GM18861 (cell line): ENCODE results near the gene KIF6.
"Not testable (repeated sequence)": the region's sequence is repeated elsewhere in the genome, so short reads cannot be mapped to it uniquely, and the experiment has no call there.

Source experiments
- ATAC-seq: cut with Tn5 transposase; IDR thresholded peaks from one replicate; pipeline ENCODE4 v1.9.1; 2021; ENCODE audit not compliant: unreplicated experiment

Gene KIF6

DNA sequence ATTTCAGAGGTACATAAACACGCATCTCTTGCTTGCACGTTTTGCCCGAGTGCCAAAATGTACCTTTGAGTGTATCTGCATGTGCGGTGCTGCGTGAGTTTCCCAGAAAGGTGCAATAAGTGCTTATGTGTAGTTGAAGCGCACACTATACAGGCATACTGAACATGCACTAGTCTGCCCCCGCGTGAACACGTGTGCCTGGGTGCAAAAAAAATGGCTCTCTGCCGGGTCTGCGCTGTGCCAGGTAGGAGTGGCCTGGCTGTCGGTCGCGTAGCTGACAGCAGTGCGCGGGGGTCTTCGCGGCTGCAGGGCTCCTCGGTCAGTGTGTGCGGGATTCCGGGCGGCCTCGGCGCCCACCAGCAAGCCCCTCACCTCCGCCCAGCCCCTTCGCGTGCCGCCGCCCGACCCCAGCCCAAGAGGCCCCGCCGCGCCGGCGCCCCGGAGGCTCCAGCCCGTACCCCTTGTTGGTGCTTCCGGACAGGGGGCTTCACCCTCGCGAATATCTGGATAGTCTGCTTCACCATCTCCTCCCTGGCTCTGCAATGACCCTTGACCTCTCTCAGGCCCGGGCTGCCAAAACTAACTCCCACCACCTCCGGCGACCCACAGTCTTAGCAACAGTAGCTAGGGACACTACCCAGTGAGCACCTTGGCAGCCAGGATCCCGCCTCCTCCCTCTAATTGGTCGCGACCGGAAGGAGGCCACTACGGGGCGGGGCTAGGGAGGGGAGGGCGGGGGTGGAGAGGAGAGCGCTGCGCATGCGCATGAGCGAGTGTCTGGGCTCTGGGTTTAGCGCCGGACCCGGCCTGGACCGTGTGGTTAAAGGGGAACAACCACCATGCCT lies at the start of gene KIF6:
TSS of gene KIF6 (minus strand) at position 622 of the 845 bp plus-strand sequence. CDS start at position 524, 98 bp downstream.
- peak; percentile 92 for ATAC-seq

GRCh38 chr6:39773782-39774181 lies 48.6 kb upstream of the KIF6 start:
- no peak for ATAC-seq

DNA sequence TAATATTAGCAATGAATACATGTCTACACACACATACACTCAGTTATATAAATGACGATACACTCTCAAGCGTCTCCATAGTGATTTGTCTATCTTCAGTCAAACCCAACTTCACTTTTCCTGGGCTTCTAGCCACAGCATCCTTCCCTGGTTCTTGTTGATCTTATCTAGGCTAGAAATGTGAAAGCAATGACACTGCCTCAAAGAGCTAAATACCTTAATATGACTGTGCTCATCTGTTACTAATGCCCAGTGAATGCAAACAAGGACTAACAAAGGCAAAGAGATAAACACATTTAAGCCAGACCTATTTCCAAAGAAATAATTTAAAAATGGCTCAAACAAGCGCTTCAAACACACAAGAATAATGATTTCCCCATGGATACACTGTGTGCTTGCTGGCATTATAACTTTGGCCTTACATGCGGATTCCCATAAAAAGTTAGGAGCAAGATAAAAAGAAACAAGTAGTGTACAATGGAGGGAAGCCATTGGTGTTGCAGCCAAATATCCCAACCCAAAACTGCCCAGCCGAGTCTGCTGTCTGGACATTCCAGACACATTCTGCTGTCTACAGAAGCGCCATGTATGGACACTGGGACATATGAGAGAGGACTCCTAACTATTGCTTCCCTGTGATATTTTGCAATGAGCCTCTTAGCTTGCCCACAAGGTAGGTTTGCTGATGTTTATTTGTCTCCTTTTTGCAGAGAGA lies 47.5 kb upstream of the KIF6 start:
- no peak for ATAC-seq

DNA sequence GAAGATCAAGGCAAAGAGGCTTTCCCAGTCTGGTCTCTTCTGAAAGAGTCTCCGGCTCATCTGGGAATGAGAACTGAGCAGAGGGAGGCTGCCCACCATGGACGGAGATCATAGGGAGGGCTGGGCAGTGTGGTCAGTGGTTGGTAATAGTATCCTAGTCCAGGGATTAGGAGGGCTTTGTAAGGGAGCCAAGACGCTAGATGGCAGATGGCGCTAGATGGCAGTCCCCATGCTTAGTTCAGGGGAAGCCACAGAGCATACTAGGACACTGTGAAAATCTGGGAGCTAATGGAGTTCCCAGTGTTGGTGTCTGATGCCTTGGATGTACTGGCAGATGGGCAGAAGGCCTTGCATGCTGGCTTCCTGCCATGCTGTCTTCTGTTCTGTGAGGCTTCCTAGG lies 45.2 kb upstream of the KIF6 start:
- no peak for ATAC-seq

- no peak for ATAC-seq
Observed at GRCh38 chr6:39769012-39769411, 43.8 kb upstream of the KIF6 start.

GRCh38 chr6:39765508-39766065 lies 40.4 kb upstream of the KIF6 start:
- no peak for ATAC-seq

DNA sequence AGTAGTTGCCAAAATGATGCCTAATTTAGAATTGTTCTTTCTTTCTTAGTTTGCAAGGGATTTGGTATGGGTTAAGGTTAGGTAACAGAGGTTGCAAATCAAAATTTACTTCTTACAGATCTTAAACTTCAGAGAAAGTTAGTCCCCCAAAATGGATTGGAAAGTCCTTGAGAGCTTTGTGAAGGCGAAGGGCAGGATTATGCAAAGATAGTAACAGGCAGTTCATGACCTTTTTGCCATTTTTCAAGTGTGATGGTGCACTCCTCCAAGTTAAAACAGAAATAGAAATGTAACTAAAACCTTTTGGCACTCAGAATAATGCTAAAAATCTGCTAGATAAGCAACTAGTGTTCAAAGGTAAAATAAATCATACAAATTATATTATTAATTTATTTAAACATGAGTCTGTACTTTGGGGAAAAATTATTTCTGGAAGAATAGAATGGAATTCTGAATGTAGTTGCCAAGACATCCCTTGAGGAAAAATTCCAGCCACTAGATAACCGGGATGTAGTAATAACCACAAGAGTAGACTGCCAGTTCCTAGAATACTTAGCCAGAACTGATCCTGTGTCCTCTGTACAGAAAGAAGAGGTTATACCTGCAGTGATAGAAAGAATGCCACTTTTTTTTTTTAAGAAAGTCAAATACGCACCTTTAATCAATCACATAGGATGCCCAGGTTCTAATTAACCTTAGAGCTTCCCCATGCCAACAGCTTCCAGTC lies 35.2 kb upstream of the KIF6 start:
- ATAC-seq: no peak

DNA sequence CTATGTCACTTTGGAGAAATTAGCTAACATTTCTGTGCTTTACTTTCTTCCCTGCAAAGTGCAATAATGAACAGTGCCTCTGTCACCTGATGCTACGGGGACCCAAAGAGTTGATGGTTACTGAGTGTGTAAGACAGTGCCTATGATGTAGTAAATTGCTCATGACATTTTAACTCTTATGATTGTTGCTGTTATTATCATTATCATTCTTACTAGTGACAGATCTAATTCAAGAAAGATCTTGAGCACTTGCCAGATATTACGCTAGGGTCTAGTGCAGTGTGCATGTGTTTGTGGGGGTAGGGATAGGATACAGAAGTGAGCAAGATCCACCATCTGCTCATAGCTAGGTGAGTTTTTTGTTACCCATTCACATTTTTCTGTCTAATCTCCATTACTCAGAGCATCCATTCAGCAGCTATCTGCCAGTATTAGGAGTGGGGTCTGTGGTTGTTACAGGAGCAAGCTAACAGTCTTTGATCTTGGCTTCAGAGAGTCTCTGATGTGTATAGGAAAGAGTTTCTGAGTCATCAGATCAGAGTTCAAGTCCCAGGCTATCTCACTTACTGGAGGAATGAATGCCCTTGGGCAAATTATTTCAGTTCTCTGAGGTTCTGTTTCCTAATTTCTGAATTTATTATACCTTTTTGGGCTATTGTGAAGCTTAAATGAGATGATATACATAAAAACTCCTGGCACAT lies 33.8 kb upstream of the KIF6 start:
- ATAC-seq: no peak

DNA sequence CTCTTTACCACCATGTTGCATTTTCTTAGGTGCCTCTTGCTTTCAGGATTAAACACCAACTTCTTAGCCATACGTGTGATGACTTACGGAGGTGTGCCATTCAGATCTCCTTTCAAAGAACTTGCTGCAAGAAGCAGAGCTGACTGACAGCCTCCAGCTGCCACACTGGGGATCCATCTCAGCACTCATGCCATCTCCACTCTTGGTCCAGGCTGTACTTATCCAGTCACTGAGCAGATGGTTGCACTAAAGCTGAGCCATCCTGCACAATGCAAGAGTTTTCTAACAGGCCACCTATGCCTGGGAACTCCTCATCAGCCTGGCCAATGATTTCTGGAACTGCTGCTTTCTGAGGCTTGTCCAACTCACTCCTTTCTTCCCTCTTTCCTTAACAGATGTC lies 31.4 kb upstream of the KIF6 start:
- ATAC-seq: no peak

GRCh38 chr6:39755231-39755630 lies 30.0 kb upstream of the KIF6 start:
- ATAC-seq: no peak

GRCh38 chr6:39754514-39755115 lies 29.4 kb upstream of the KIF6 start:
- no peak for ATAC-seq

GRCh38 chr6:39753725-39754045 lies 28.5 kb upstream of the KIF6 start:
- no peak for ATAC-seq

DNA sequence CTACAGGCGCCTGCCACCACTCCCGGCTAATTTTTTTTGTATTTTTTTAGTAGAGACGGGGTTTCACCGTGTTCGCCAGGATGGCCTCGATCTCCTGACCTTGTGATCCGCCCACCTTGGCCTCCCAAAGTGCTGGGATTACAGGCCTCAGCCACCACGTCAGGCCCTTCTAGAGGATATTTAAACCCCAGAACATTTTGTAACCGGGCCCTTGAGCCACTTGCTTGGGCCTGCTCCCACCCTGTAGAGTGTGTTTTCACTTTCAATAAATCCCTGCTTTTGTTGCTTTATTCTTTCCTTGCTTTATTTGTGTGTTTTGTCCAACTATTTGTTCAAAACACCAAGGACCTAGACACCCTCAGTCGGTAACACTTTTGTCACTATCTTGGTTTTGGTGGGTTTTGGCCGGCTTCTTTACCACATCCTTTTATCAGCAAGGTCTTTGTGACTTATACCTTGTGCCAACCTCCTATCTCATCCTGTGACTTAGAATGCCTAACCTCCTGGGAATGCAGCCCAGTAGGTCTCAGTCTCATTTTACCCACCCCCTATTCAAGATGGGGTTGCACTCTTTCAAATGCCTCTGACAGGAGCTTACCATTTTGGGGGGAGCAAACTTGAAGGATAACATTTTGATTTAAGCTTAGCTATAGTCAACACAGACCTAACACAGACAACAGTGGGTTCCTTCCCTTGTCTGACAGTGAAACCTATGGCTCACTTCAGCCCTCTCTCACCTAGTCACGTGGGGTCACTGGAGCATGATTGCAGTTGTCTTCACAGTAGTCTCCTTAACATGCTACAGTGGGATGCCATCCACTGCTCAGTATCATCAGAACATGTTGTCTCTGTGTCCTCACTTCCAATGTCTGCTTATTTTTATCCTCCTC lies 27.9 kb upstream of the KIF6 start:
- no peak for ATAC-seq

- ATAC-seq: no peak
Observed at GRCh38 chr6:39746795-39747194, 21.6 kb upstream of the KIF6 start.

- no peak for ATAC-seq
Observed at GRCh38 chr6:39733704-39734103, 8.5 kb upstream of the KIF6 start.

DNA sequence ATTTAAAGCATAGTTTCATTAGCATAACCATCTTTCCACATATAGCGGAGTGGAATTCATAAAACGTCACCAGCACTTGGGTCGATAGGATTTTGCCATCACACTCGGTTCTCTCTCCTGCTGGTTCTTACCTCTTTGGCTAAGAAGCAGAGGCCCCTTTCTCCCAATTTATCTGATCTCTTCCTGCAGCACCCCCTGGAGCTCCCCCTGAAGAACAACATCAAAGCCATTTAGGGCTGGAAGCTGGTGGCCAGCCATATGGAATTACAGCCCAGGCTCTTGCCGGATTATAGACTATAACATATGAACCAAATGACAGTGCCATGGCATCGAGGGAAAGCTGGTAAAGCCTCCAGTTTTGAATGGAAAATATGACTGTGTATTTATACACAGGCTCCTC lies 6.4 kb upstream of the KIF6 start:
- ATAC-seq: no peak

- ATAC-seq: no peak
Observed at GRCh38 chr6:39729945-39730344, 4.7 kb upstream of the KIF6 start.

DNA sequence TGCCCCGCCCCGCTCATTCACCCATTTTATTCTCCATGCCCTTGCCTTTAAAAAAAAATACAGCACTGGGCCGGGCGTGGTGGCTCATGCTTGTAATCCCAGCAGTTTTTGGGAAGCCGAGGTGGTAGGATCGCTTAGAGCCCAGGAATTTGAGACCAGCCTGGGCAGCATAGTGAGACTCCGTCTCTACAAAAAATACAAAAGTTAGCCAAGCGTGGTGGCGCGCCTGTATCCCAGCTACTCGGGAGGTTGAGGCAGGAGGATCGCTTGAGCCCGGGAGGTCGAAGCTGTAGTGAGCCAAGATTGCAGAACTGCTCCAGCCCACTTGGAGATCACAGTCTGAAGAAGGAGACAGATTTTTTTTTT lies 407 bp upstream of the KIF6 start:
- no peak for ATAC-seq

DNA sequence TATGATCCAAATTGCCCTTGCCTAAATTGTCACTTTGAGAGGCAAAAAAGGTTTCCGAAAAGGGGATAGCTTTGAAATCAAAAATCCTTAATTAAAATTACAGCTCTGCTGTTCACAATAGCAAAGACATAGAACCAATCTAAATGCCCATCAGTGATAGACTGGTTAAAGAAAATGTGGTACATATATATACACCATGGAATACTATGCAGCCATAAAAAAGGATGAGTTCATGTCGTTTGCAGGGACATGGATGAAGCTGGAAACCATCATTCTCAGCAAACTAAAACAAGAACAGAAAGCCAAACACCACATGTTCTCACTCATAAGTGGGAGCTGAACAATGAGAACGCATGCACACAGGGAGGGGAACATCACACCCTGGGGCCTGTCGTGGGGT lies 1.9 kb downstream of the KIF6 start:
- ATAC-seq: not testable (repeated sequence)

DNA sequence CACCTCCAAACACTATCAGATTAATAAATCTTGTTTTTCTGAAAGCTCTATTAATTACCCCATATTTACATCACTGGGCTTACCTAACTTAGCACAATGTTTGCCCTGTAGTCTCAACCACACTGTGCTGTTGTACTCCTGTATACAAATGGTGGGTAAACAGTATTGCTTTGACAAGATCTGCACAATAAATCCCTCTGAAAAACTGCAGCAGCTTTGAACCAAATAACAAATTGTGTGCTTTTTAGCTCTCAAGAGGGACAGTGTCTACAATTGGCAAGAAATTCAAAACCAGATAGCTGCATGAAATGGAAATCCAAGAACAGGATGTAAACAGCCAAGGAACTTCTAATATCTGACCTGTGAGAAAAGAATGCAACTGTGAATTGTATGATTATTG lies 10.4 kb downstream of the KIF6 start:
- no peak for ATAC-seq
